Measurements from ENCODE around the gene PLCL1.

Gene PLCL1

DNA sequence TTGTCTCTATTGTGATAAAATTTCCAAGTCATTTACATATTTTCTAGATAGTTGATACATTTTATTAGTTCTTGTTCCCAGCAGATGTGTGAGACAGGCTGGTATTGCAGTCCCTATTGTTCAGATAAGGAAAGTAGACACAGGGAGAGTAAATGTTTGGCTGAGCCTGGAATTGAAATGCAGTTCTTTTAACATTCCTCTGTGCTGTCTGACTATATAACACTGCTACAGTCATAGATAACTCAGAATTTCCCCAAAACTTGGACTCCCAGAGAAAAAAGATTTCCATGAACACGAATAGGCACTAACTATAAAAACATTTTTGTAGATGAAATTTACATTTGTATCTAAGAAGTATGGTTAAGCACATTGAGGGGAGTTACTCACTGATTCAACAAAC lies 71.4 kb downstream of the PLCL1 start:
- Histone ChIP-seq H3K4me1 (ENCODE audit: control insufficient read depth, insufficient read depth, low read length) (peaks cover 22% of the 10 kb centered on the region), H3K9ac (ENCODE audit: low read depth, low read length) (no peak overlapping the region), H3K36me3 (ENCODE audit: insufficient read depth, low read length) (no peaks in the 10 kb centered on the region), H3K9me3 (replicated peaks; ENCODE audit: low read length) (no peaks in the 10 kb centered on the region), H3K4me2 (ENCODE audit: low read length) (no peak overlapping the region), H3K4me3 (ENCODE audit: low read length) (no peak overlapping the region), H3K27me3 (ENCODE audit: control insufficient read depth, insufficient read depth, low read length) (no peaks in the 10 kb centered on the region)

DNA sequence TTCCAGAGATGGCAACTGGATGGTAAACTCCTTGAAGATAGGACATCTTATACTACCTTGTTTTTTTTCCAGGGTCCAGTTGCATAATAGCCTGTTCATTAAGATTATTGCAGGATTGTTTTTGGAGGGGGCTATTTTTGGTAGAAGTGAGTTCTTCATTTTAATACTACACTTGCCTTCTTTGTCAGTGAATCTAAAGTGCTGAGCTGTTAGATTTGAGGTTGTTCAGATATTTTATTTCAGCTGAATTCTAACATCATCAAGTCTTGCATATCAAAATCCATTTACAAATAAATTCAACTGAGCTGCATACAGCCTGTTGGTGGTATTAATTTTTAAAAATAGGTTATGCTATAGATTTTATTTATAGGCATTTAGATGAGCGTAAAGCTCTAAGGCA lies 72.1 kb downstream of the PLCL1 start:
- Histone ChIP-seq H3K4me1 (ENCODE audit: control insufficient read depth, insufficient read depth, low read length) (peaks cover 22% of the 10 kb centered on the region), H3K9ac (ENCODE audit: low read depth, low read length) (no peak overlapping the region), H3K9me3 (replicated peaks; ENCODE audit: low read length) (no peaks in the 10 kb centered on the region), H3K36me3 (ENCODE audit: insufficient read depth, low read length) (no peaks in the 10 kb centered on the region), H3K27me3 (ENCODE audit: control insufficient read depth, insufficient read depth, low read length) (no peaks in the 10 kb centered on the region), H3K4me3 (ENCODE audit: low read length) (no peak overlapping the region), H3K4me2 (ENCODE audit: low read length) (no peak overlapping the region)

DNA sequence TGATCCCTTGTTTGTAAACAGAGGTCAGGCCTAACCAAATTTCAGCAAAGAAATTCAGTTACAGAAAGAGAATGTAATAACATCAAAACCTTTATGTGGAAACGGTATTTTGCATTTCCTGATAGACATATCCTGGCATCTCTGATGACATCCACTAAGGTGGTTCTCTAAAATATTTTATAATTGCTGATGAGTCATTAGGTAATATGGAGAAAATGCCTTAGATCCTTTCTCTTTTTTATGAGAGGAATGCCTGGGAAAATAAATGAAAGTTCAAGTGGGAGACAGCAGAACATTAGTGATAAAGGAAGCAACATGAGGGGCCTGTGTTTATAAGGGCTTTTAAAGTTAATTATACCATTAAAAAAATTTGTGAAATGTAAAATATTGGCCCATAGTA lies 72.6 kb downstream of the PLCL1 start:
- no peak overlapping the region for H3K4me3 ChIP-seq (ENCODE audit: low read length)
- H3K9me3 ChIP-seq (replicated peaks; ENCODE audit: low read length), result no peaks in the 10 kb centered on the region
- no peak overlapping the region for H3K9ac ChIP-seq (ENCODE audit: low read depth, low read length)
- H3K36me3 ChIP-seq (ENCODE audit: insufficient read depth, low read length), result no peaks in the 10 kb centered on the region
- H3K4me2 ChIP-seq (ENCODE audit: low read length), result no peak overlapping the region
- H3K27me3 ChIP-seq (ENCODE audit: control insufficient read depth, insufficient read depth, low read length), result no peaks in the 10 kb centered on the region
- peaks cover 22% of the 10 kb centered on the region for H3K4me1 ChIP-seq (ENCODE audit: control insufficient read depth, insufficient read depth, low read length)

DNA sequence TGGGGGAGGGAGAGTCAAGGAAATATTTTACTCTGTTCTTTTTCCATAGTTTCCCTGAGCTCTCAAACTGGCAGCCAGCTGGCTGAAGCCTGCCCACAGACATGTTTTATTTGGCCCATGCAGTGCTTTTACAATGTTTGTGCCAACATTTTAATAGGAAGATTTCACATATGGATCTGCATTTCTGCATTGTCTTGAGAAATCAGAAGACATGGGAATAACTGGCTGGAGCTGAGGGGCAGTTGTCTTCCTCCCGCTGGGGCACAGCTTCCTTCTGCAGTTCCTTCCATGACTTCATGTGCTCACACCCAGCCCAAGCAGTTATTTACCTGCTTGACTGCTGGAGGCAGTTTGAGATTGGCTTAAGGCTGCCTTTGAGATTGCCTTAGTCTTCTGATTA lies 74.4 kb downstream of the PLCL1 start:
- Histone ChIP-seq H3K9me3 (replicated peaks; ENCODE audit: low read length) (no peaks in the 10 kb centered on the region), H3K4me1 (ENCODE audit: control insufficient read depth, insufficient read depth, low read length) (peaks cover 21% of the 10 kb centered on the region), H3K36me3 (ENCODE audit: insufficient read depth, low read length) (no peaks in the 10 kb centered on the region), H3K9ac (ENCODE audit: low read depth, low read length) (no peak overlapping the region), H3K27me3 (ENCODE audit: control insufficient read depth, insufficient read depth, low read length) (no peaks in the 10 kb centered on the region), H3K4me2 (ENCODE audit: low read length) (peak overlapping the region; percentile 20), H3K4me3 (ENCODE audit: low read length) (no peak overlapping the region)

DNA sequence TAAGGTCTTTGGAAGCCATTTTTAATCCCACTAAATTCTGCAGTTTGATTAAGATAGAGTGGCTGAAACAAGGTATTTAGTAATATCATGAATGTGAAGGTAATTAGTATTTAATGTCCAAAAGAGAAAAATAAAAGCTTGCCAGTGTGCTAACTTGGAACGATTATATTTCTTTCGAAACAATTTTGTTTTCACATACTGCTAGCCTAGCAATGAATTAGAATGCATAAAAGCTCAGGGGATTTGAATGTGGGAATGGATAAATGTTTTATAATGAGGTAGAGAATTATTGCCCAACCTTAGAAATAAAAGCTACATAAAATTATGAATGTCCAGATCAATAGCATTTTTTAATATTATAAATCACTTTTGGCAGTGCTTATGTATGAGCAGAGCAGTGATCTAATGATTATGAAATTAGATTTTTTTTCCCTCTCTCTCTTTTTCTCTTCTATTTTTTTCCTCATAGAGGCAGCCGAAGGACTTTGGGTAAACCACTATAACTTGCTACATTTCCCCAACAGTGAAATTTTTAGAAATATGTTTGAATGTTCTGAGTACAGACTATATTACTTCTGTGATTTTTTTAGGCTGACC lies 75.5 kb downstream of the PLCL1 start:
- no peak overlapping the region for H3K4me3 ChIP-seq (ENCODE audit: low read length)
- no peak overlapping the region for H3K9ac ChIP-seq (ENCODE audit: low read depth, low read length)
- H3K4me1 ChIP-seq (ENCODE audit: control insufficient read depth, insufficient read depth, low read length), result peaks cover 21% of the 10 kb centered on the region

DNA sequence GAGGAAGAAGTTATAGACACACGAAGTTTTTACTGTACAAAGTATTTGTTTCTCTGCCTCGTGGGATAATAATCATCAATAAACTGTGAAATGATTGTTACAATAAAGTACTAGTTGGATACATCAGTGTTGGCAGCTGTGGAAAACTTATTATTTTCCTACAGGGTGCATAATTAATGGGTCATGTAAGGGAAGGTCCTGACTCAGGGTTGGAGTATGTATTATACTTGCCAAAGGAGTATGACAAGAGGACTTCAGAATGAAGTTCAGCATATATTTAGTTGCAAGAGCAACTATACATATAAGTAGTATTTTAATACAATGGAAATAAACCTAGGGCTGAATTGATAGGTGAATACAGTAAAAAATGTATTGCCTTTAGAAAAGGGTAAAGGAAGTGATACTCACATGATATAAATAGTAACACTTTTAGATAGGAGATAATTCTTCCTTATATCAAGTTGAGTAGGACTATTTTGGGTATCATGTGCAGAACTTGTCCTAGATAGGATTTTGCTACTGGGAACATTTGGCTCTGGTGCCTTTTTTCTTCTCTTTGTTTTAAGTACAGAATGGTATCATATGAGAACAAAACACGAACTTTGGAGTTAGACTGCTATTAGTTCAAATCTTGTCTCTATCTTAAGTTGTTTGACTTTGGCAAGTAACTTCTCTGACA lies 79.1 kb downstream of the PLCL1 start:
- Histone ChIP-seq H3K4me1 (ENCODE audit: control insufficient read depth, insufficient read depth, low read length) (peaks cover 18% of the 10 kb centered on the region), H3K4me2 (ENCODE audit: low read length) (no peak overlapping the region), H3K36me3 (ENCODE audit: insufficient read depth, low read length) (no peaks in the 10 kb centered on the region), H3K27me3 (ENCODE audit: control insufficient read depth, insufficient read depth, low read length) (no peaks in the 10 kb centered on the region), H3K4me3 (ENCODE audit: low read length) (no peak overlapping the region), H3K9me3 (replicated peaks; ENCODE audit: low read length) (no peaks in the 10 kb centered on the region), H3K9ac (ENCODE audit: low read depth, low read length) (no peak overlapping the region)

More for the DNA sequence above, 75.5 kb downstream of the PLCL1 start:
- no peaks in the 10 kb centered on the region for H3K9me3 ChIP-seq (replicated peaks; ENCODE audit: low read length)
- H3K36me3 ChIP-seq (ENCODE audit: insufficient read depth, low read length), result no peaks in the 10 kb centered on the region
- no peaks in the 10 kb centered on the region for H3K27me3 ChIP-seq (ENCODE audit: control insufficient read depth, insufficient read depth, low read length)
- H3K4me2 ChIP-seq (ENCODE audit: low read length), result no peak overlapping the region

DNA sequence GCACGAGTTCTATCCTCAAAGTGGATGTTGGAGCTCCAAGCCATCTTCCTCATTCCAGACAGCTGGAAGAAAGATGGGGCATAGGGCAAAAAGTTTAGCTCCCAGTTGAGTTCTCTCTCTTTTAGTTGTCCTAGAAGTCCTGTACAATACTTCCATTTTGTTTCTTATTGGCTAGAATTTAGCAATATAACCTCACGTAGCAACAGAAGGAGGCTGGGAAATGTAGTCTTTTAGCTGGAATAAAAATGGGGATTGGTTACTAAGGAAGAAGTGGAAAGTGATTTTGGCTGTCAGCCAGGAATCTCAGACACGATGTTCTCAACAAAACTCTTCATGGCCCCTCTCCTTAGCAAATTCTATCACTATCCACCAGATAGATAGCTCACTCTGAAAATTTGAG lies 79.9 kb downstream of the PLCL1 start:
- Histone ChIP-seq H3K4me2 (ENCODE audit: low read length) (no peak overlapping the region), H3K9ac (ENCODE audit: low read depth, low read length) (no peak overlapping the region), H3K4me1 (ENCODE audit: control insufficient read depth, insufficient read depth, low read length) (peaks cover 15% of the 10 kb centered on the region), H3K9me3 (replicated peaks; ENCODE audit: low read length) (no peaks in the 10 kb centered on the region), H3K27me3 (ENCODE audit: control insufficient read depth, insufficient read depth, low read length) (no peaks in the 10 kb centered on the region), H3K4me3 (ENCODE audit: low read length) (no peak overlapping the region), H3K36me3 (ENCODE audit: insufficient read depth, low read length) (no peaks in the 10 kb centered on the region)

DNA sequence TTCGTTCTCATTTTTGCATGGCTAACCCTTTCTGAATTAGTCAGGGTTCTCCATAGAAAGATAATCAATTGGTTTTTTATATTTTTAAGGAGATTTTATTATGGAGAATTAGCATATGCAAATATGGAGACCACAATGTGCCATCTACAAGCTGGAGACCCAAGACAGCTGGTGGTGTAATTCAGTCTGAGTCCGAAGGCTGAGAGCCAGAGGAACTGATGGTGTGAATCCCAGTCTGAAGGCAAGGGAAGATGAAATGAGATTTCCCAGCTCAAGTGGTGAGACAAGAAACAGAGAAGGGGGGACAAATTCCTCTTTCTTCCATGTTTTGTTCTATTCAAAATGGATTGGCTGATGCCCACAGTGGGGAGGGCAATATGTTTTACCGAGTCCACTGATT lies 80.7 kb downstream of the PLCL1 start:
- Histone ChIP-seq H3K27me3 (ENCODE audit: control insufficient read depth, insufficient read depth, low read length) (no peaks in the 10 kb centered on the region), H3K36me3 (ENCODE audit: insufficient read depth, low read length) (no peaks in the 10 kb centered on the region), H3K9me3 (replicated peaks; ENCODE audit: low read length) (no peaks in the 10 kb centered on the region), H3K4me1 (ENCODE audit: control insufficient read depth, insufficient read depth, low read length) (peaks cover 16% of the 10 kb centered on the region), H3K9ac (ENCODE audit: low read depth, low read length) (no peak overlapping the region), H3K4me2 (ENCODE audit: low read length) (no peak overlapping the region), H3K4me3 (ENCODE audit: low read length) (no peak overlapping the region)

DNA sequence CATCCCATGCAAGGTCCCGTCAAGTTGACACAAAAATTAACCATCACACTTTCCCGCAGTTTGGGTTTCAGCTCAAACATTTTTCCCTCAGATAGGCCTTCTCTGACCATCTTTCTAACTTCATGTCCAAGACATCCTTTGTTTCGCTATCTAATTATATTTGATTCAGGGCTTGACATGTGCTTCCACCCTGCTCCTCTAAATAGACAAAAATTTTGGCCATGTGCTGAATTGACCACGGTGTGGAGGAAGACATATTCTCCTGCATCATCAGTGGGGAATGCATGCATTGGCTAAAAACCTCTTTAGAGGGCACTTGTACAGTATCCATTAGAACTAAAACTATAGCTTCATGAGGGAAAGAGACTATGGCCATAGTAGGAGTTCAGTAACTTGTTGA lies 81.2 kb downstream of the PLCL1 start:
- peaks cover 16% of the 10 kb centered on the region for H3K4me1 ChIP-seq (ENCODE audit: control insufficient read depth, insufficient read depth, low read length)
- H3K4me3 ChIP-seq (ENCODE audit: low read length), result no peak overlapping the region
- no peak overlapping the region for H3K9ac ChIP-seq (ENCODE audit: low read depth, low read length)
- H3K9me3 ChIP-seq (replicated peaks; ENCODE audit: low read length), result no peaks in the 10 kb centered on the region
- no peaks in the 10 kb centered on the region for H3K27me3 ChIP-seq (ENCODE audit: control insufficient read depth, insufficient read depth, low read length)
- H3K4me2 ChIP-seq (ENCODE audit: low read length), result no peak overlapping the region
- no peaks in the 10 kb centered on the region for H3K36me3 ChIP-seq (ENCODE audit: insufficient read depth, low read length)

DNA sequence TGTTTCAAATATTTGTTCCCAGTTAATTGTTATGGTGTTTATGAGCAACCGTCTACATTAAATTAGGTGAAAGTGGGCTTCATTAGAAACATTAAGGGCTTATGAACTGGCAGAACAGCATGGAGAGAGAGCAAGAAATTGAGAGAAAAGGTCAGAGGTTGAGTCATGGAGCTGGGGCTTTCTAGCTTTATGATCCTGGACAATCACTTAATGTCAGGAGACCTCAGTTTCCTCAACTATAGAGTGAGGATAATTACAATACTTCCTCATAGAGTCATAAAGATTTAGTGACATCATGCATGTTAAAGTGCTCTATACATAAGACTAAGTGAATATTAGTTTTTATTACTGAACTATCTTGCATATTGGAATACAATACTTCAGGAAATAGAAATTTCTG lies 83.9 kb downstream of the PLCL1 start:
- no peaks in the 10 kb centered on the region for H3K27me3 ChIP-seq (ENCODE audit: control insufficient read depth, insufficient read depth, low read length)
- no peaks in the 10 kb centered on the region for H3K9me3 ChIP-seq (replicated peaks; ENCODE audit: low read length)
- no peak overlapping the region for H3K9ac ChIP-seq (ENCODE audit: low read depth, low read length)
- peaks cover 13% of the 10 kb centered on the region for H3K4me1 ChIP-seq (ENCODE audit: control insufficient read depth, insufficient read depth, low read length)
- H3K4me2 ChIP-seq (ENCODE audit: low read length), result no peak overlapping the region
- H3K36me3 ChIP-seq (ENCODE audit: insufficient read depth, low read length), result no peaks in the 10 kb centered on the region
- no peak overlapping the region for H3K4me3 ChIP-seq (ENCODE audit: low read length)

DNA sequence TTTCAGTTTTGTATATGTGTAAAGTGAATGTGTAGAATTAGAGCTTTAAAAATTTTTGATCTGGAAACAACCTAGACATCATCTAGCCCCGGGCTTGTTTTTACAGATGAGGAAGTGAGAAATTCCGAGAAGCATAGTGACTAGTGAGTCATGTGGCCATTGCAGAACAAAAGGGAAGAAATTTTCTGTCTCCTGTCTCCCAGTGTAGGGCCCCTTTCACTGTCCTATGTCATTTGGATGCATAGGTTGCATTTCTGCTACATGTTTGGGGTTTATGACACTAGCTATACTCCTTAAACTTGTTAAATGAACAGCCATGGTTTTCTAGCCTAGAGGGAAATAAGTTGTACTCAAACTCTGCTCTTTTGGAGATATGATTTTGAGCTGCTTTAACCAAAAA lies 84.6 kb downstream of the PLCL1 start:
- H3K4me3 ChIP-seq (ENCODE audit: low read length), result no peak overlapping the region
- H3K36me3 ChIP-seq (ENCODE audit: insufficient read depth, low read length), result no peaks in the 10 kb centered on the region

DNA sequence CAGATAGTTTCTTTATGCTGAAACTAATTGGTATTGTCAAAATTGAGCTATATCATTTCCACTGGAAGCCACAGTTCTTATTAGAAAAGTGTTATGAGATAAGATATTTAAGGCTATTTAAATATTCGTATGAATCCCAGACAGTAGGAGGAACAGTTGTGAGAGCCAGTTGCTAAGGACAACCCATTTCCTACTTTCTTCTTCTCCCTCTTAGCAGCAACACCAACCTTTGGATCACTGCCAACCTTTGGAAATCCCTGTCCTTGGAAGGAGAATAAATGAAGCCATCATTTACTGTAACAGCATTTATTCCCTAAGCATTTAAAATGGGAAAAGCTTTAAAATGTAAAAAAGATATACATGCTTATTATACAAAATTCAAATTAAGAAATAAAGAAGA lies 85.8 kb downstream of the PLCL1 start:
- Histone ChIP-seq H3K4me2 (ENCODE audit: low read length) (no peak overlapping the region), H3K9ac (ENCODE audit: low read depth, low read length) (no peak overlapping the region), H3K36me3 (ENCODE audit: insufficient read depth, low read length) (no peaks in the 10 kb centered on the region), H3K4me1 (ENCODE audit: control insufficient read depth, insufficient read depth, low read length) (peaks cover 7% of the 10 kb centered on the region), H3K9me3 (replicated peaks; ENCODE audit: low read length) (no peaks in the 10 kb centered on the region), H3K27me3 (ENCODE audit: control insufficient read depth, insufficient read depth, low read length) (no peaks in the 10 kb centered on the region), H3K4me3 (ENCODE audit: low read length) (no peak overlapping the region)

More for the DNA sequence above, 84.6 kb downstream of the PLCL1 start:
- Histone ChIP-seq H3K27me3 (ENCODE audit: control insufficient read depth, insufficient read depth, low read length) (no peaks in the 10 kb centered on the region), H3K4me1 (ENCODE audit: control insufficient read depth, insufficient read depth, low read length) (peaks cover 7% of the 10 kb centered on the region), H3K9ac (ENCODE audit: low read depth, low read length) (peak overlapping the region; percentile 12), H3K9me3 (replicated peaks; ENCODE audit: low read length) (no peaks in the 10 kb centered on the region), H3K4me2 (ENCODE audit: low read length) (peak overlapping the region; percentile 30)

All from skeletal muscle satellite cell (primary cell).